DMS 273 (cell line): ENCODE data around the gene VWC2L.

Experiments used
- DNase-seq: peaks from one replicate; lab custom pipeline; 2025; ENCODE audit not compliant: unreplicated experiment; lab: John Stamatoyannopoulos, UW

Gene VWC2L

GRCh38 chr2:214410918-214411554 is at the start of gene VWC2L:
VWC2L (plus strand) TSS chr2:214411054; CDS start chr2:214414194, 3,140 bp downstream.
- peak; percentile 79 for DNase-seq

- DNase-seq: no peak
These were observed 49.7 kb upstream of the VWC2L start for GRCh38 chr2:214361116-214361515.

GRCh38 chr2:214365549-214365948 is 45.3 kb upstream of the VWC2L start:
- no peak for DNase-seq

GRCh38 chr2:214367171-214367570 is 43.7 kb upstream of the VWC2L start:
- DNase-seq: no peak

- DNase-seq: no peak
These were observed 34.1 kb upstream of the VWC2L start for GRCh38 chr2:214376618-214377285.

- no peak for DNase-seq
These were observed 33.6 kb upstream of the VWC2L start for GRCh38 chr2:214377286-214377624.

GRCh38 chr2:214378455-214379103 is 32.3 kb upstream of the VWC2L start:
- DNase-seq: peak; percentile 10

- peak; percentile 22 for DNase-seq
These were observed 31.6 kb upstream of the VWC2L start for GRCh38 chr2:214379227-214379626.

GRCh38 chr2:214380681-214381080 is 30.2 kb upstream of the VWC2L start:
- no peak for DNase-seq

GRCh38 chr2:214382229-214382628 is 28.6 kb upstream of the VWC2L start:
- peak; percentile 3 for DNase-seq

GRCh38 chr2:214386720-214387119 is 24.1 kb upstream of the VWC2L start:
- no peak for DNase-seq

- no peak for DNase-seq
These were observed 21.5 kb upstream of the VWC2L start for GRCh38 chr2:214389334-214389733.

- peak; percentile 72 for DNase-seq
These were observed 17.1 kb upstream of the VWC2L start for GRCh38 chr2:214393796-214394195.

- peak; percentile 11 for DNase-seq
These were observed 15.8 kb upstream of the VWC2L start for GRCh38 chr2:214395040-214395439.

- DNase-seq: no peak
These were observed 9.3 kb upstream of the VWC2L start for GRCh38 chr2:214401580-214401979.

GRCh38 chr2:214410128-214410775 is 602 bp upstream of the VWC2L start:
- peak; percentile 25 for DNase-seq

- no peak for DNase-seq
These were observed 1.8 kb downstream of the VWC2L start for GRCh38 chr2:214412679-214413078.

GRCh38 chr2:214436470-214436869 is 25.6 kb downstream of the VWC2L start:
- DNase-seq: no peak

GRCh38 chr2:214450118-214450894 is 39.5 kb downstream of the VWC2L start:
- no peak for DNase-seq

GRCh38 chr2:214451516-214452275 is 40.8 kb downstream of the VWC2L start:
- no peak for DNase-seq
